ENCODE measurements around the gene FES.

The FES gene

DNA sequence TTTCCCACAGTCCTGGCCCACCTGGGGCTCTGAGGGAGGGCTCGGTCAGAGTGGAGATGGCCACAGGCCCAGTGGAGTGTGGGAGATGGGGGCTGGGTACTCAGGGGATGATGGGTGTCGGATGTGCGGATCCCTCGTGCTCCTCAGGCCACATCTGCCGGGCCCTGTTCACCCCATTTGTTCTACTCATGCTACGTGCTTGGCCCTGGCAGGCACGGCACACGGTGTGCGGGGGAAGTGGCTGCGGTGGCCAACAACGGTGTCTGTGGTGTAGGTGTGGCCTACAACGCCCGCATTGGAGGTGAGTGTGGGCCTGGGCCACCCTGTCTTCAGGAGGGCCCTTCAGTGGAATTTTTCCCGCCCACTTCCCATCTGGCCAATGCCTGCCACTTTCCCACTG lies 7.0 kb upstream of the FES start:
- no peak for DNase-seq

DNA sequence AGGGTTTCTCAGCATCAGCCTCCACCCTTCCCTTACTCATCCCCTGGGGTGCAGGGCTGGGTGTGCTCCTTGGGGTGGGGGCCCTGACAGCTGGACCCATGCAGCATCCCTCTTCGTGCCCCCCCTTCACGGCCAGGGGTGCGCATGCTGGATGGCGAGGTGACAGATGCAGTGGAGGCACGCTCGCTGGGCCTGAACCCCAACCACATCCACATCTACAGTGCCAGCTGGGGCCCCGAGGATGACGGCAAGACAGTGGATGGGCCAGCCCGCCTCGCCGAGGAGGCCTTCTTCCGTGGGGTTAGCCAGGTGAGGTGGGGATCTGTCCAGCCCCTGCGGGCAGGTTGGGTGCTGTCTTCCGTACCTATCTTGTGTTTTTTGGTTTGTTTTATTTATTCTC lies 6.3 kb upstream of the FES start:
- no peak for DNase-seq

DNA sequence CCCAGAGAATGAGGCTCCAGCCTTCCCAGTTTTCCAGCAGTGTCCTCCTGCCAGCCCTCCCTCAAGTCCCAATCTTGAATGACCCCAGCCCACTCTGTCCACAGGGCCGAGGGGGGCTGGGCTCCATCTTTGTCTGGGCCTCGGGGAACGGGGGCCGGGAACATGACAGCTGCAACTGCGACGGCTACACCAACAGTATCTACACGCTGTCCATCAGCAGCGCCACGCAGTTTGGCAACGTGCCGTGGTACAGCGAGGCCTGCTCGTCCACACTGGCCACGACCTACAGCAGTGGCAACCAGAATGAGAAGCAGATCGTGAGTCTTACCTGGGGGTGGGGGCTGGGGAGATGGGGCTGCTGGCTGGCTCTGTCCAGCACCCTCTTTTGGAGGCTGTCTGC lies 5.6 kb upstream of the FES start:
- no peak for DNase-seq

DNA sequence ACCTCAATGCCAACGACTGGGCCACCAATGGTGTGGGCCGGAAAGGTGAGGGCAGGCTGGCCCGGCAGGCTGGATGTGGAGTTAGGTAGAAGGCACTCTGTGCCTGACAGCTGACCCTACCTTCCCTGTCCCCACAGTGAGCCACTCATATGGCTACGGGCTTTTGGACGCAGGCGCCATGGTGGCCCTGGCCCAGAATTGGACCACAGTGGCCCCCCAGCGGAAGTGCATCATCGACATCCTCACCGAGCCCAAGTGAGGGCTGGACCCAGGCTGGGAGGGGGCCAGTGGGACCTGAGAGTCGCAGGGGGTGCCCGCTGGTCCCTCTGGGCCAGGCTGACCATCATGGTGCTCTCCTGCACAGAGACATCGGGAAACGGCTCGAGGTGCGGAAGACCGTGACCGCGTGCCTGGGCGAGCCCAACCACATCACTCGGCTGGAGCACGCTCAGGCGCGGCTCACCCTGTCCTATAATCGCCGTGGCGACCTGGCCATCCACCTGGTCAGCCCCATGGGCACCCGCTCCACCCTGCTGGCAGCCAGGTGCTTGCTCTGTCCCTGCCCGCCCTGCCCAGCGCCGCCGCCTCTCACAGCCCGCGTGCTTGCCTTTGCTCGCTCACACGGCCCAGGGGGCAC lies 4.5 kb upstream of the FES start:
- no peak for DNase-seq

DNA sequence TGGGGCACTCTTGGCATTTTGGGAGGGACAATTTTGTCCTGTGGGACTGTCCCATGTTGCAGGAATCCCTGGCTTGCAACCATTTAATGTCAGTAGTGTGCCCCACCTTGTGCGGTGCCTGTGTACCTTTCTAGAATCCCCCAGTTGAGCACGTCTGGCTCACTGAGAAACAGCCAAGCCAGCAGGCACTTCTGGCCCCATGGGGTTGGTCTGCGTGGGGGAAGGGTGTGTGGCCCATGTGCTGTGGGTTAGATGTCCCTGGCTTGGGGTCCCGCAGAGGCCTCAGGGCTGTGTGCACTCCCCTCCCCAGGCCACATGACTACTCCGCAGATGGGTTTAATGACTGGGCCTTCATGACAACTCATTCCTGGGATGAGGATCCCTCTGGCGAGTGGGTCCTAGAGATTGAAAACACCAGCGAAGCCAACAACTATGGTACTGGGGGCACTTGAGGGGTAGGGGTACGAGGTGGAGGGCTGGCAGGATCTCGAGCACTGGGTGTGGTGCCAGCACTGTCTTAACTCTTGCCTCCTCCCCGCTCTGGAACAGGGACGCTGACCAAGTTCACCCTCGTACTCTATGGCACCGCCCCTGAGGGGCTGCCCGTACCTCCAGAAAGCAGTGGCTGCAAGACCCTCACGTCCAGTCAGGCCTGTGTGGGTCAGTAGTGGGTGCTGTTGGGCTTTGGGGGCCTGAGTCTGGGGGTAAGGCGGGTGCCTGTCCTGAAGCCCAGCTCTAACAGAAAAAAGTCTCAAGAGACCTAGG lies 3.7 kb upstream of the FES start:
- no peak for DNase-seq

DNA sequence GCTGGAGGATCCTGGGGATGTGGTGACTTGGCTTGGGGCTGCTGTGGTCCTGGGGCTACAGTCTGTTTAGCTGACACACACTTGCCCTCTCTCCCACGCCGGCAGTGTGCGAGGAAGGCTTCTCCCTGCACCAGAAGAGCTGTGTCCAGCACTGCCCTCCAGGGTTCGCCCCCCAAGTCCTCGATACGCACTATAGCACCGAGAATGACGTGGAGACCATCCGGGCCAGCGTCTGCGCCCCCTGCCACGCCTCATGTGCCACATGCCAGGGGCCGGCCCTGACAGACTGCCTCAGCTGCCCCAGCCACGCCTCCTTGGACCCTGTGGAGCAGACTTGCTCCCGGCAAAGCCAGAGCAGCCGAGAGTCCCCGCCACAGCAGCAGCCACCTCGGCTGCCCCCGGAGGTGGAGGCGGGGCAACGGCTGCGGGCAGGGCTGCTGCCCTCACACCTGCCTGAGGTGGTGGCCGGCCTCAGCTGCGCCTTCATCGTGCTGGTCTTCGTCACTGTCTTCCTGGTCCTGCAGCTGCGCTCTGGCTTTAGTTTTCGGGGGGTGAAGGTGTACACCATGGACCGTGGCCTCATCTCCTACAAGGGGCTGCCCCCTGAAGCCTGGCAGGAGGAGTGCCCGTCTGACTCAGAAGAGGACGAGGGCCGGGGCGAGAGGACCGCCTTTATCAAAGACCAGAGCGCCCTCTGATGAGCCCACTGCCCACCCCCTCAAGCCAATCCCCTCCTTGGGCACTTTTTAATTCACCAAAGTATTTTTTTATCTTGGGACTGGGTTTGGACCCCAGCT lies 2.9 kb upstream of the FES start:
- no peak for DNase-seq

DNA sequence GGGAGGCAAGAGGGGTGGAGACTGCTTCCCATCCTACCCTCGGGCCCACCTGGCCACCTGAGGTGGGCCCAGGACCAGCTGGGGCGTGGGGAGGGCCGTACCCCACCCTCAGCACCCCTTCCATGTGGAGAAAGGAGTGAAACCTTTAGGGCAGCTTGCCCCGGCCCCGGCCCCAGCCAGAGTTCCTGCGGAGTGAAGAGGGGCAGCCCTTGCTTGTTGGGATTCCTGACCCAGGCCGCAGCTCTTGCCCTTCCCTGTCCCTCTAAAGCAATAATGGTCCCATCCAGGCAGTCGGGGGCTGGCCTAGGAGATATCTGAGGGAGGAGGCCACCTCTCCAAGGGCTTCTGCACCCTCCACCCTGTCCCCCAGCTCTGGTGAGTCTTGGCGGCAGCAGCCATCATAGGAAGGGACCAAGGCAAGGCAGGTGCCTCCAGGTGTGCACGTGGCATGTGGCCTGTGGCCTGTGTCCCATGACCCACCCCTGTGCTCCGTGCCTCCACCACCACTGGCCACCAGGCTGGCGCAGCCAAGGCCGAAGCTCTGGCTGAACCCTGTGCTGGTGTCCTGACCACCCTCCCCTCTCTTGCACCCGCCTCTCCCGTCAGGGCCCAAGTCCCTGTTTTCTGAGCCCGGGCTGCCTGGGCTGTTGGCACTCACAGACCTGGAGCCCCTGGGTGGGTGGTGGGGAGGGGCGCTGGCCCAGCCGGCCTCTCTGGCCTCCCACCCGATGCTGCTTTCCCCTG lies 2.2 kb upstream of the FES start:
- peak; percentile 21 for DNase-seq

DNA sequence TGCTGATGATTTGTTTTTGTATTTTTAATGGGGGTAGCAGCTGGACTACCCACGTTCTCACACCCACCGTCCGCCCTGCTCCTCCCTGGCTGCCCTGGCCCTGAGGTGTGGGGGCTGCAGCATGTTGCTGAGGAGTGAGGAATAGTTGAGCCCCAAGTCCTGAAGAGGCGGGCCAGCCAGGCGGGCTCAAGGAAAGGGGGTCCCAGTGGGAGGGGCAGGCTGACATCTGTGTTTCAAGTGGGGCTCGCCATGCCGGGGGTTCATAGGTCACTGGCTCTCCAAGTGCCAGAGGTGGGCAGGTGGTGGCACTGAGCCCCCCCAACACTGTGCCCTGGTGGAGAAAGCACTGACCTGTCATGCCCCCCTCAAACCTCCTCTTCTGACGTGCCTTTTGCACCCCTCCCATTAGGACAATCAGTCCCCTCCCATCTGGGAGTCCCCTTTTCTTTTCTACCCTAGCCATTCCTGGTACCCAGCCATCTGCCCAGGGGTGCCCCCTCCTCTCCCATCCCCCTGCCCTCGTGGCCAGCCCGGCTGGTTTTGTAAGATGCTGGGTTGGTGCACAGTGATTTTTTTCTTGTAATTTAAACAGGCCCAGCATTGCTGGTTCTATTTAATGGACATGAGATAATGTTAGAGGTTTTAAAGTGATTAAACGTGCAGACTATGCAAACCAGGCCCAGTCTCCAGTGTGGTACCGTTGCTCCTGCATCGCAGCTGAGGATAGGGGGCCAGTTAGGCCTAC lies 1.4 kb upstream of the FES start:
- DNase-seq: peak; percentile 15

DNA sequence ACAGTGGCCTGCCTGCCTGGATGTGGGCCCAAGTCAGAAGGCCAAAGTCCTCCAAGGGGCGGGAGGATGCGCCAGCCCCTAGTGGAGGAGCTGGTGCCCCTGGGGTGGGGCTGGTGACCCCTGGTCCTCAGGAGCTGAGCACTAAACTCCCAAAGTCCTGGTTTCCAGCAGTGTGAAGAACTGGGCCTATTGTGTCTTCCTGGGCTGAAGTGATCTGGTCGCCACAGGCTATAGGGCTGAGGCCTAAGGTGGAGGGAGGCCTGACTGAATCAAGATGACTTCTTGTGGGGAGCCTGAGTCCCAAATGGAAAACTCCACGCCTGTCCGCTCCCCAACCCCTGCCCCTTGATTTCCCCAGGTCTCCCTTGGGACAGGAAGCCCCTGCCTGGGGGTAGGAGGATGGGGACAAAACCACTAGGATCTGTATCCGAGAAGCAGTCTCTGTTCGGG lies 753 bp upstream of the FES start:
- no peak for DNase-seq

DNA sequence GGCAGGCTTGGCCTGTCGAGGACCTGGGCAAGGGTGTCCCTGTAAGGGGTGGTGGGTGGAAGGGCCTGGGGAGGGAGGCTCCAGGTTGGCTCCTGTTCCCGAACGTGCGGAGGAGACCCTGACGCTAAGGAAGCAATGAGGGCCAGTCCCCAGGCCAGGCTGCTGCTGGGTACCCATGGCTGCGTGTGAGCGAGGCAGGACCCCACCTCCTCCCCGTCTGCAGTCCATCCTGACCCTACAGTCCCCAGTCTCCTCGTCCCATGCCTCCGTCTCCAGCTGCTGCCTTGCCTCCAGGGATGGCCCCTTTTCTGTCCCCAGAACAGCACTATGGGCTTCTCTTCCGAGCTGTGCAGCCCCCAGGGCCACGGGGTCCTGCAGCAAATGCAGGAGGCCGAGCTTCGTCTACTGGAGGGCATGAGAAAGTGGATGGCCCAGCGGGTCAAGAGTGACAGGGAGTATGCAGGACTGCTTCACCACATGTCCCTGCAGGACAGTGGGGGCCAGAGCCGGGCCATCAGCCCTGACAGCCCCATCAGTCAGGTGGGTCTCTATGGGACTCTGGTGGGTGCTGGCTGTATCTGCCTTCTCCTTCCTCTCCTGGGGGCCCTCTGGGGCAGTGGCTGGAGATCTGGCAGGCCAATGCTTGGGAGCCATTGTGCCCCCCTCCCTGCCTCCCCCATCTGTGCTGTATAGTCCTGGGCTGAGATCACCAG lies 571 bp downstream of the FES start:
- no peak for DNase-seq

DNA sequence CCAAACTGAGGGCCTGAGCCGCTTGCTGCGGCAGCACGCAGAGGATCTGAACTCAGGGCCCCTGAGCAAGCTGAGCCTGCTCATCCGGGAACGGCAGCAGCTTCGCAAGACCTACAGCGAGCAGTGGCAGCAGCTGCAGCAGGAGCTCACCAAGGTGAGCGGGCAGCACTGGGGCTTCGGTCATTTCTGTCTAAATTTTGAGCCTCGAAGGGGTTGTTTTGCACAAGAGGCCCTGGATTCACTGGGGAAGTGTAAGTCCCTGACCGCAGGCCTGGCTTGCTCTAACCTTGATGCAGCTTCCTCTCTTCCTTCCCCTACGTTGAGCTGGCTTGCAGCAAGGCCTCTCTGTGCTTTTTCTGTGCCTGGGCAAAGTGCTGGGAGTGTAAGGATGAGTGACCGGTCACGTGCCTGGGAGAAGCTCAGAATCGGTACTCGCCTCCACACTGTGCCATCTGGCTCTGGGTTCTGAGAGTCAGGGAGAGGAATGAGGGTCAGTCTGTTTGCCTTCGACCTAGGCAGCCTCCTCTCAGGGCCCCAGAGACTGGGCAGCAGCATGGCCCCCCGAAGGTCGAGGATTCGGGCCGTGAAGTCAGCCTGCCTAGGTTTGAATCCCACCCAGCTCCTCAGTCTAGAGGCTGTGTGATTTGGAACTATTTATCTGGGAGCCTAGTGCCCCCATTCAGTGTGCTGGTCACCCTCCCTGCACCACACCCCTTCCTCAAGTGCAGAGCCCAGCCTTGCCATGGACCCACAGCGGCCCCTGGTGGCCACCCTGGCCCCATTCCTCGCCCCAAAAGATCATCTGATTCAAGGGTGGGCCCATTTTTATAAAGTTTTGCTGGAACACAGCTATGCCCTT lies 1.4 kb downstream of the FES start:
- peak; percentile 88 for DNase-seq

DNA sequence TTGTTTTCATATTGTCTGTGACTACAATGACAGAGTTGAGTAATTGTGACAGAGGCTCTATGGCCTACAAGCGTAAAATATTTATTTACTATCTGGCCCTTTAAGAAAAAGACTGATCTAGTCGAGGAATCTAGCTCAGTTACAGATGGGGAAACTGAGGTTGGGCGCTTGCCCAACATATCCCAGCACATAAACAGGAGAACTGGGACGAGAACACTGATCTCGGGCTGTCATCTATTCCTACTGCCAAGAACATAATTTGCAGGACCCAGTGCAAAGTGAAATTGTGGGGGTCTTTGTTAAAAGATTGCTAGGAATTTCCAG lies 1.9 kb downstream of the FES start:
- no peak for DNase-seq

DNA sequence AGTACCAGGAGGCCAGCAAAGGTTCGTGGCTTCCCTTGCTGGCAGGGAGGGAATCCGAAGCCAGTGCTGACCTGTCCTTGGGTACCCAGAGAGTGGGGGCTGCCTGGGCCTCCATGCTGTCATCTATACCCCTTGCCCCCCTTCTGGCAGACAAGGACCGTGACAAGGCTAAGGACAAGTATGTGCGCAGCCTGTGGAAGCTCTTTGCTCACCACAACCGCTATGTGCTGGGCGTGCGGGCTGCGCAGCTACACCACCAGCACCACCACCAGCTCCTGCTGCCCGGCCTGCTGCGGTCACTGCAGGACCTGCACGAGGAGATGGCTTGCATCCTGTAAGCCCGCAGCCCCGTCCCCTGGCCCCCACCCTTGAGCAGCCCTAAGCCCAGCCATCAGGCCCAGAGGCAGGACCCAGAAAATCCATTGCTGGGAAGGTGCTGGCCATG lies 2.8 kb downstream of the FES start:
- no peak for DNase-seq

DNA sequence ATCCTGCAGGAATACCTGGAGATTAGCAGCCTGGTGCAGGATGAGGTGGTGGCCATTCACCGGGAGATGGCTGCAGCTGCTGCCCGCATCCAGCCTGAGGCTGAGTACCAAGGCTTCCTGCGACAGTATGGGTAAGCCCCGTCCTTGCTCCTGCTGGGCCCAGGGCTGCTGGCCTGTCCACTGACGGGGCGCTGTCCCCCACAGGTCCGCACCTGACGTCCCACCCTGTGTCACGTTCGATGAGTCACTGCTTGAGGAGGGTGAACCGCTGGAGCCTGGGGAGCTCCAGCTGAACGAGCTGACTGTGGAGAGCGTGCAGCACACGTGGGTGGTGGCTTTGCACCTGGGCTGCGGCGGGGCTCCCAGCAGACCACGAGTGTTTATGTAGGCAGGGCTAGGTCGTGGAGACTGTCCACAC lies 5.0 kb downstream of the FES start:
- no peak for DNase-seq

DNA sequence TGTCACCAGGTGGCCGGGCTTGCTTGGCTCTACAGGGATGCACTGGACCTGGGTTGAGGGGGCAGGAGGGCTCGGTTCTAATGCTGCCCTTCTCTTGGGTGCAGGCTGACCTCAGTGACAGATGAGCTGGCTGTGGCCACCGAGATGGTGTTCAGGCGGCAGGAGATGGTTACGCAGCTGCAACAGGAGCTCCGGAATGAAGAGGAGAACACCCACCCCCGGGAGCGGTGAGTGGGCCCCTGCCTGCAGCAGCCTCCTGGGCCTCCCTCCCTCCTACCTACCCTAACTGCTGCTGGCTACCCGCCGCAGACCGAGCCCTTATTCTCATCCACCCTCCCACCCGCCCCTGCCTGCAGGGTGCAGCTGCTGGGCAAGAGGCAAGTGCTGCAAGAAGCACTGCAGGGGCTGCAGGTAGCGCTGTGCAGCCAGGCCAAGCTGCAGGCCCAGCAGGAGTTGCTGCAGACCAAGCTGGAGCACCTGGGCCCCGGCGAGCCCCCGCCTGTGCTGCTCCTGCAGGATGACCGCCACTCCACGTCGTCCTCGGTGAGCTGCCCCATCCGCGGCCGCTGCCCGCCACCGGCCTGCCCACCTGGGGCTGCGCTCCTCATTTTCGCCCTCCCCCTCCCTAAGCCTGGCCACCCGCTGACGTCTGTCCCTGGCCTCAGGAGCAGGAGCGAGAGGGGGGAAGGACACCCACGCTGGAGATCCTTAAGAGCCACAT lies 5.6 kb downstream of the FES start:
- DNase-seq: no peak

DNA sequence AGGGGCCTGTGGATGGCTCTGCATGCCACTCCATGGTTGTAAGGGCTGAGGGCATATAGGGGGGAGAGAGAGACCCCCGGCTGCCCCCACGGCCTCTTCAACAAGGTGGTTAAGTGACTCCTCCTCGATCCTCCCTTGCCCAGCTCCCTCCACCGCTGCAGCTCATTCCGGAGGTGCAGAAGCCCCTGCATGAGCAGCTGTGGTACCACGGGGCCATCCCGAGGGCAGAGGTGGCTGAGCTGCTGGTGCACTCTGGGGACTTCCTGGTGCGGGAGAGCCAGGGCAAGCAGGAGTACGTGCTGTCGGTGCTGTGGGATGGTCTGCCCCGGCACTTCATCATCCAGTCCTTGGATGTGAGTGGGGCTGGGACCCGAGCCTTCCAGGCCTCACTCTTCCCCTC lies 6.5 kb downstream of the FES start:
- DNase-seq: no peak

DNA sequence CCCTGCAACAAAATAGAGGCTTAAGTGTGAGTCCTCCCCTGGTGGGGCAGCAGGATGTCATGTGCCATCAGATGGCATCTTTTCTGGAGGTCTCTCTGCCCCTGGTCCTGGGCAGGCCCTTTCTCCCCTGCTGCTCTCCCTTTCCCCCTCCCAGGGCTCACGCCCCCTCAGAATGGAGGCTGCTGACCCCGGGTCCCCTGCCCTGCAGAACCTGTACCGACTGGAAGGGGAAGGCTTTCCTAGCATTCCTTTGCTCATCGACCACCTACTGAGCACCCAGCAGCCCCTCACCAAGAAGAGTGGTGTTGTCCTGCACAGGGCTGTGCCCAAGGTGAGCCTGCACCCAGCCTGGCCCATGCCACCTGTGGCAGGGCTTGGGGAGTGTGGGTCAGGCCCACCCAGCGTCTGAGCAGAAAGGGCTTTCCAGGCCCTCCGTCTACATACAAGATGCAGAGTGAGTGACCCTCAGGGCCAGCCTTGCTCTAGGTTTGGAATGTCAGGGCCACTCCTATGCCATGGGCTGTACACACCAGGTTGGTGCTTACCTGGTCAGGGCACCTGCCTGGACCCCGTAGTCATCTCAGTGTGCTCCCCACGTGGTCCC lies 7.1 kb downstream of the FES start:
- no peak for DNase-seq

DNA sequence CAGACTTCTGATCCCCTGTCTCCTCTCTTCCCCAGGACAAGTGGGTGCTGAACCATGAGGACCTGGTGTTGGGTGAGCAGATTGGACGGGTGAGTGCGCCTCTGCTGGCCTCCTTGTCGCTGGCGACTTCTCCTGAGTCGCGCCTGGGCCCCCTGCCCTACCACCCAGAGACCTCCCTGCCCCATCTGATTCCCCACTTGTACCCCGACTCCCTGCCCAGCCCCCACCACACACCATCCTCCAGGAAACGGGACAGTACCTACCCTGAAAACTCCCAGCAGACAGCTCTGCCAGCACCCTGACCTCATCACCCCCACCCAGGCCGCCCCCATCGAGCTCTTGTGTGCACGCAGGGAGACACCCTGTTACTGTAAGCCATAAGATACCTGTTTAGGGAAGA lies 7.7 kb downstream of the FES start:
- DNase-seq: no peak

DNA sequence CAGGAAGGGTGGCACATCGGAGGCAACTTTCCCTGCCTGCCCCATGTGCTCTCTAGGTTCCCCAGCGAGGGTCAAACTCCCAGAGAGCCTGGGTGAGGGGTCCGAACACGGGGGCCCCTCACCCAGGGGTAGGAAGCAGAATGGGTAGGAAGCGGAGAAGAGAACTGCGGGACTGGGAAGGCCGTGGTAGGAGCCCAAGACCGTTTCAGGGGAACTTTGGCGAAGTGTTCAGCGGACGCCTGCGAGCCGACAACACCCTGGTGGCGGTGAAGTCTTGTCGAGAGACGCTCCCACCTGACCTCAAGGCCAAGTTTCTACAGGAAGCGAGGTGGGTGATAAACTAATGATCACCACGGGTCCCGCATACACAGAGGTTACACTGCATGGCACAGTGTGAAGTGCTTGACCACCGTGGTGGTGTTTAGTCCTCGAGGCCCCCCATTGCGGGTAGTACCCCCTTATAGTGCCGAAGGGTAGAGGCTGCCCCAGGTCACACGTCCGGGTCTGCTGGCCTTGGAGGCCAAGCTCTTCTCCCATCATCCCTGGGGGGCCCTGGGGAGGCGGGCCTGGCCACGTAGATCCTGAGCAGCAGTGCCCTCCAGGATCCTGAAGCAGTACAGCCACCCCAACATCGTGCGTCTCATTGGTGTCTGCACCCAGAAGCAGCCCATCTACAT lies 8.3 kb downstream of the FES start:
- no peak for DNase-seq
